ENCODE data around the gene FTH1. TPM values are rescaled to one million over a fixed set of nuclear protein-coding genes. Genes with fewer than 3 reads are reported as not detected.

The FTH1 gene
- total and polyA plus RNA-seq, 2 of the 13 experiments (the other 11 are each of a cell fraction or from before 2014, with no cell fraction given): 607 to 760 TPM

DNA sequence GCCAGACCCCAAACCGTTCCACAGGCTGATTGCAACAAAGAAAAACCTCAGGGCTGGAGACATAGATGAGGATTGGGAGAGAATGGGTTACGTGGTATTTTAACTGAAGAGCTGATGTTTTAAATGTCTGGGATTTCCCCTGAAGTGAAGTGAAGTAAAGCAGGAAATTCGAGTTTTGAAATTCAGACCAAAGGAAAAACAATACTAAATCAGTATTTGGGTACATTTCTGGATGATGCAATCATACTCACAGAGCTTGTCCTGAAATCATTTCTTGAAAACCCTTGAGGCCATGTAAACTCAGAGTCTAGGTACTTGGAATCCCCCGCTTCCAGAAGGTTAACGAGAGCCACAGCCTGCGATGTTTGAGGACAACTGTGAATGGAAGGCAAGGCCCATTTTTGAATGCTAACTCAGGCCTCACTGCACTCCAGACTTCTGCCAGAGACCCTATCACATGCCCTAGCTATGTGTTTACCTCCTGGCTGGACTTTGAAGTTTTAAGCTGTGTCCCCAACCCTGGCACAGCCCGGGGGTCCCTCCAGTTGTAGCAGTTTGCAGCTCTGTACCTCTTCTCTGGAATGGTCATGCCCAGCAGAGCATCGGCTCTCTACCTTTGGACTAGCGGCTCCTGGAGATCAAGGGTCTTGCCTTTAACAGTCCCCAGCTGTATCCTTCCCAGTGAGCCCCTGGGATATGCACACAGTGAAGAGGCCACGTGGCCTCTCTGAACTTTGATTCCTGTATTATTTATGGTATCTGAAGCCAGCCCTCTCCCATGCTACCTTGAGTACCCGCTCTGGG is 5.4 kb upstream of the FTH1 start (continued):
- TF ChIP-seq ZNF512B (CRISPR knock-in tag; IDR thresholded peaks at IDR 0.05; ENCODE audit: borderline replicate concordance) (no peak; the same call in 1 of the 2 replicates), IRF2 (CRISPR knock-in tag; IDR thresholded peaks at IDR 0.05) (peak; percentile 61; the same call in 1 of the 2 replicates), SP5 (CRISPR knock-in tag; IDR thresholded peaks at IDR 0.05; ENCODE audit: borderline replicate concordance, low read depth) (no peak; the same call in 1 of the 2 replicates), SP140L (CRISPR knock-in tag; IDR thresholded peaks at IDR 0.05; ENCODE audit: borderline replicate concordance) (no peak), ZNF34 (CRISPR knock-in tag; IDR thresholded peaks at IDR 0.05; ENCODE audit: borderline replicate concordance) (no peak), ZNF724P (CRISPR knock-in tag; IDR thresholded peaks at IDR 0.05; ENCODE audit: borderline replicate concordance) (no peak), POGK (CRISPR knock-in tag; conservative IDR thresholded peaks at IDR 0.05) (no peak; the same call in 1 of the 2 replicates), ZSCAN21 (CRISPR knock-in tag; IDR thresholded peaks at IDR 0.05; ENCODE audit: borderline replicate concordance) (peak; percentile 38), ZNF574 (CRISPR knock-in tag; IDR thresholded peaks at IDR 0.05) (peak; percentile 65), ZNF780A (CRISPR knock-in tag; IDR thresholded peaks at IDR 0.05) (no peak), TBL1XR1 (IDR thresholded peaks at IDR 0.05; ENCODE audit: borderline replicate concordance, low read length, partially characterized antibody) (peak; percentile 43), MTA1 (CRISPR knock-in tag; IDR thresholded peaks at IDR 0.05; ENCODE audit: borderline replicate concordance) (peak; percentile 78; the same call in 1 of the 2 replicates), SMARCE1 (IDR thresholded peaks at IDR 0.05; ENCODE audit: borderline replicate concordance) (no peak), NCOA2 (CRISPR knock-in tag; IDR thresholded peaks at IDR 0.05) (peak; percentile 80)
- TF ChIP-seq, protein P1, sequence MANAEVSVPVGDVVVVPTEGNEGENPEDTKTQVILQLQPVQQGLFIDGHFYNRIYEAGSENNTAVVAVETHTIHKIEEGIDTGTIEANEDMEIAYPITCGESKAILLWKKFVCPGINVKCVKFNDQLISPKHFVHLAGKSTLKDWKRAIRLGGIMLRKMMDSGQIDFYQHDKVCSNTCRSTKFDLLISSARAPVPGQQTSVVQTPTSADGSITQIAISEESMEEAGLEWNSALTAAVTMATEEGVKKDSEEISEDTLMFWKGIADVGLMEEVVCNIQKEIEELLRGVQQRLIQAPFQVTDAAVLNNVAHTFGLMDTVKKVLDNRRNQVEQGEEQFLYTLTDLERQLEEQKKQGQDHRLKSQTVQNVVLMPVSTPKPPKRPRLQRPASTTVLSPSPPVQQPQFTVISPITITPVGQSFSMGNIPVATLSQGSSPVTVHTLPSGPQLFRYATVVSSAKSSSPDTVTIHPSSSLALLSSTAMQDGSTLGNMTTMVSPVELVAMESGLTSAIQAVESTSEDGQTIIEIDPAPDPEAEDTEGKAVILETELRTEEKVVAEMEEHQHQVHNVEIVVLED (CRISPR knock-in tag; IDR thresholded peaks at IDR 0.05; ENCODE audit: borderline replicate concordance): peak; percentile 45; the same call in 1 of the 2 replicates
- TF ChIP-seq, protein P2, sequence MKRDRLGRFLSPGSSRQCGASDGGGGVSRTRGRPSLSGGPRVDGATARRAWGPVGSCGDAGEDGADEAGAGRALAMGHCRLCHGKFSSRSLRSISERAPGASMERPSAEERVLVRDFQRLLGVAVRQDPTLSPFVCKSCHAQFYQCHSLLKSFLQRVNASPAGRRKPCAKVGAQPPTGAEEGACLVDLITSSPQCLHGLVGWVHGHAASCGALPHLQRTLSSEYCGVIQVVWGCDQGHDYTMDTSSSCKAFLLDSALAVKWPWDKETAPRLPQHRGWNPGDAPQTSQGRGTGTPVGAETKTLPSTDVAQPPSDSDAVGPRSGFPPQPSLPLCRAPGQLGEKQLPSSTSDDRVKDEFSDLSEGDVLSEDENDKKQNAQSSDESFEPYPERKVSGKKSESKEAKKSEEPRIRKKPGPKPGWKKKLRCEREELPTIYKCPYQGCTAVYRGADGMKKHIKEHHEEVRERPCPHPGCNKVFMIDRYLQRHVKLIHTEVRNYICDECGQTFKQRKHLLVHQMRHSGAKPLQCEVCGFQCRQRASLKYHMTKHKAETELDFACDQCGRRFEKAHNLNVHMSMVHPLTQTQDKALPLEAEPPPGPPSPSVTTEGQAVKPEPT (CRISPR knock-in tag; IDR thresholded peaks at IDR 0.05; ENCODE audit: low read depth): peak; percentile 5; the same call in 1 of the 2 replicates

Measured in HepG2 (cell line).